ENCODE measurements around the gene ATP6V0E1. TPM values are rescaled to one million over a fixed set of nuclear protein-coding genes. Genes with fewer than 3 reads are reported as not detected.

The ATP6V0E1 gene
- total and polyA plus RNA-seq, 2 of the 8 experiments (the other 6 are each of a cell fraction or from before 2014, with no cell fraction given), result 108 to 134 TPM

GRCh38 chr5:173055983-173056782 lies 72.6 kb downstream of the ATP6V0E1 start, which contains the start of gene CREBRF (continued):
- no peak for TF ChIP-seq CHD7 (IDR thresholded peaks at IDR 0.05; ENCODE audit: insufficient replicate concordance, low read length)
- no peak for TF ChIP-seq TAF7 (optimal IDR thresholded peaks at IDR 0.05; ENCODE audit: borderline replicate concordance, low read depth, low read length)
- TF ChIP-seq CBX5 (IDR thresholded peaks at IDR 0.05; ENCODE audit: low read depth, low read length), result no peak
- no peak for TF ChIP-seq ASH2L (IDR thresholded peaks at IDR 0.05; ENCODE audit: low read length)
- TF ChIP-seq ATF2 (IDR thresholded peaks at IDR 0.05; ENCODE audit: low read length), result no peak
- TF ChIP-seq HDAC2 (IDR thresholded peaks at IDR 0.05; ENCODE audit: borderline replicate concordance in 1 of 2, low read depth in 2 of 2, low read length in 2 of 2), result no peak
- no peak for TF ChIP-seq KDM5A (IDR thresholded peaks at IDR 0.05; ENCODE audit: low read length)
- peak; percentile 55; the same call in 1 of the 2 replicates for TF ChIP-seq TAF1 (IDR thresholded peaks at IDR 0.05; ENCODE audit: low read depth, low read length)
